ENCODE data around the gene MEX3B. TPM values are rescaled to one million over a fixed set of nuclear protein-coding genes. Genes with fewer than 3 reads are reported as not detected.
A peak's percentile ranks its signal among the peaks of the same experiment; 100 is the strongest.

MEX3B gene
- total RNA-seq, 4 donors from 2014 or later, result 1.2 to 4.4 (median 2.2) TPM

GRCh38 chr15:82045179-82045891 lies 483 bp downstream of the MEX3B start:
- peaks cover 0 to 45% (median 5%) of the 10 kb centered on the region in 3 donors for H3K4me1 ChIP-seq
- TF ChIP-seq, protein P1, sequence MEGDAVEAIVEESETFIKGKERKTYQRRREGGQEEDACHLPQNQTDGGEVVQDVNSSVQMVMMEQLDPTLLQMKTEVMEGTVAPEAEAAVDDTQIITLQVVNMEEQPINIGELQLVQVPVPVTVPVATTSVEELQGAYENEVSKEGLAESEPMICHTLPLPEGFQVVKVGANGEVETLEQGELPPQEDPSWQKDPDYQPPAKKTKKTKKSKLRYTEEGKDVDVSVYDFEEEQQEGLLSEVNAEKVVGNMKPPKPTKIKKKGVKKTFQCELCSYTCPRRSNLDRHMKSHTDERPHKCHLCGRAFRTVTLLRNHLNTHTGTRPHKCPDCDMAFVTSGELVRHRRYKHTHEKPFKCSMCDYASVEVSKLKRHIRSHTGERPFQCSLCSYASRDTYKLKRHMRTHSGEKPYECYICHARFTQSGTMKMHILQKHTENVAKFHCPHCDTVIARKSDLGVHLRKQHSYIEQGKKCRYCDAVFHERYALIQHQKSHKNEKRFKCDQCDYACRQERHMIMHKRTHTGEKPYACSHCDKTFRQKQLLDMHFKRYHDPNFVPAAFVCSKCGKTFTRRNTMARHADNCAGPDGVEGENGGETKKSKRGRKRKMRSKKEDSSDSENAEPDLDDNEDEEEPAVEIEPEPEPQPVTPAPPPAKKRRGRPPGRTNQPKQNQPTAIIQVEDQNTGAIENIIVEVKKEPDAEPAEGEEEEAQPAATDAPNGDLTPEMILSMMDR (IDR thresholded peaks at IDR 0.05), result no peak
- no peak for TF ChIP-seq POLR2A (IDR thresholded peaks at IDR 0.05)
- TF ChIP-seq EP300 (IDR thresholded peaks at IDR 0.05), result no peak
- no peak for TF ChIP-seq POLR2AphosphoS5 (IDR thresholded peaks at IDR 0.05)
- peak overlapping the region; percentile 50 to 90 for H3K4me3 ChIP-seq
- peaks cover 0 to 9% of the 10 kb centered on the region in 2 donors for H3K36me3 ChIP-seq
- no peaks in the 10 kb centered on the region for H3K9me3 ChIP-seq
- H3K27ac ChIP-seq, result peak overlapping the region; percentile 16 to 97 (median 94)
- H3K27me3 ChIP-seq, result no peaks in the 10 kb centered on the region
- 0% methylated on average over 2 of the region's 71 CpGs; no CpG with 5 or more reads in 1 of the 2 donors for WGBS, 2 donors (ENCODE audit: low coverage in 1 of 2)
- peak; percentile 2 for ATAC-seq

GRCh38 chr15:82044373-82045178 lies 1.2 kb downstream of the MEX3B start:
- Histone ChIP-seq H3K27me3 (no peaks in the 10 kb centered on the region), H3K4me3 (peak overlapping the region; percentile 50 to 90), H3K36me3 (peaks cover 0 to 9% of the 10 kb centered on the region in 2 donors), H3K27ac (peak overlapping the region in 3 of 4 donors; percentile 94 to 97 (median 94)), H3K9me3 (no peaks in the 10 kb centered on the region), H3K4me1 (peaks cover 0 to 49% (median 5%) of the 10 kb centered on the region in 3 donors)
- TF ChIP-seq EP300 (IDR thresholded peaks at IDR 0.05) (no peak), POLR2A (IDR thresholded peaks at IDR 0.05) (no peak), POLR2AphosphoS5 (IDR thresholded peaks at IDR 0.05) (no peak)
- no peak for ATAC-seq
- 10% methylated on average over 4 of the region's 54 CpGs; no CpG with 5 or more reads in 1 of the 2 donors for WGBS, 2 donors (ENCODE audit: low coverage in 1 of 2)

- TF ChIP-seq EP300 (IDR thresholded peaks at IDR 0.05), result no peak
- TF ChIP-seq, protein P1 (IDR thresholded peaks at IDR 0.05), result no peak
- TF ChIP-seq POLR2AphosphoS5 (IDR thresholded peaks at IDR 0.05), result no peak
- no peak for TF ChIP-seq POLR2A (IDR thresholded peaks at IDR 0.05)
- H3K27me3 ChIP-seq, result no peaks in the 10 kb centered on the region
- WGBS, 2 donors (ENCODE audit: low coverage in 1 of 2), result no CpG with 5 or more reads among the region's 51 CpGs
These were observed 1.9 kb downstream of the MEX3B start for GRCh38 chr15:82043796-82044372.

GRCh38 chr15:82043130-82043673 lies 2.6 kb downstream of the MEX3B start:
- no peak for ATAC-seq
- Histone ChIP-seq H3K4me3 (peak overlapping the region in 1 of 2 donors; percentile 90), H3K9me3 (no peaks in the 10 kb centered on the region), H3K27me3 (no peaks in the 10 kb centered on the region), H3K27ac (no peak overlapping the region), H3K36me3 (peaks cover 0 to 9% of the 10 kb centered on the region in 2 donors), H3K4me1 (peaks cover 0 to 49% (median 5%) of the 10 kb centered on the region in 3 donors)
- 75 to 78% methylated on average over 12 to 20 of the region's 47 CpGs for WGBS, 2 donors (ENCODE audit: low coverage in 1 of 2)
- TF ChIP-seq POLR2A (IDR thresholded peaks at IDR 0.05) (no peak), EP300 (IDR thresholded peaks at IDR 0.05) (no peak), POLR2AphosphoS5 (IDR thresholded peaks at IDR 0.05) (no peak)
- TF ChIP-seq, protein P1 (IDR thresholded peaks at IDR 0.05), result no peak

More at GRCh38 chr15:82043796-82044372, 1.9 kb downstream of the MEX3B start:
- H3K9me3 ChIP-seq, result no peaks in the 10 kb centered on the region
- peak overlapping the region; percentile 50 to 90 for H3K4me3 ChIP-seq
- H3K36me3 ChIP-seq, result peaks cover 0 to 9% of the 10 kb centered on the region in 2 donors
- peaks cover 0 to 49% (median 5%) of the 10 kb centered on the region in 3 donors for H3K4me1 ChIP-seq
- no peak for ATAC-seq
- peak overlapping the region in 3 of 4 donors; percentile 94 to 97 (median 94) for H3K27ac ChIP-seq

GRCh38 chr15:82040862-82041261 lies 5.0 kb downstream of the MEX3B start:
- Histone ChIP-seq H3K4me1 (peaks cover 0 to 38% (median 5%) of the 10 kb centered on the region in 3 donors), H3K27ac (no peak overlapping the region), H3K27me3 (no peaks in the 10 kb centered on the region), H3K9me3 (no peaks in the 10 kb centered on the region), H3K4me3 (no peak overlapping the region), H3K36me3 (peaks cover 0 to 9% of the 10 kb centered on the region in 2 donors)
- TF ChIP-seq POLR2AphosphoS5 (IDR thresholded peaks at IDR 0.05), result no peak
- TF ChIP-seq POLR2A (IDR thresholded peaks at IDR 0.05), result no peak
- no peak for TF ChIP-seq EP300 (IDR thresholded peaks at IDR 0.05)
- TF ChIP-seq, protein P1 (IDR thresholded peaks at IDR 0.05), result no peak
- WGBS, 2 donors (ENCODE audit: low coverage in 1 of 2), result 56 to 71% methylated on average over 3 to 4 of the region's 4 CpGs
- ATAC-seq, result no peak

Data from gastroesophageal sphincter (tissue), 4 donors.